HL-60 (cell line): ENCODE results near the gene LSAMP.

Source experiments
- GABPA ChIP-seq: IDR thresholded peaks from 2 replicates; pipeline ENCODE4 v1.6.1; 2012; ENCODE audit warnings: low read depth
- POLR2AphosphoS5 ChIP-seq: IDR thresholded peaks from 2 replicates; pipeline ENCODE4 v1.6.1; 2012; ENCODE audit warnings: low read depth
- SPI1 ChIP-seq: IDR thresholded peaks from 2 replicates; pipeline ENCODE4 v1.6.1; 2012; ENCODE audit warnings: low read depth, mild to moderate bottlenecking, borderline replicate concordance
- TF ChIP-seq, protein P1 (sequence below): IDR thresholded peaks from one replicate; pipeline ENCODE4 v1.5.1; 2011; ENCODE audit warnings: low read length, control low read depth, inconsistent platforms; ENCODE audit not compliant: insufficient read depth
- TF ChIP-seq, protein P2 (sequence below): IDR thresholded peaks from 2 replicates; pipeline ENCODE4 v1.6.1; 2012; ENCODE audit warnings: low read depth; ENCODE audit not compliant: insufficient replicate concordance

- no peak for TF ChIP-seq POLR2AphosphoS5
- TF ChIP-seq, protein P1, sequence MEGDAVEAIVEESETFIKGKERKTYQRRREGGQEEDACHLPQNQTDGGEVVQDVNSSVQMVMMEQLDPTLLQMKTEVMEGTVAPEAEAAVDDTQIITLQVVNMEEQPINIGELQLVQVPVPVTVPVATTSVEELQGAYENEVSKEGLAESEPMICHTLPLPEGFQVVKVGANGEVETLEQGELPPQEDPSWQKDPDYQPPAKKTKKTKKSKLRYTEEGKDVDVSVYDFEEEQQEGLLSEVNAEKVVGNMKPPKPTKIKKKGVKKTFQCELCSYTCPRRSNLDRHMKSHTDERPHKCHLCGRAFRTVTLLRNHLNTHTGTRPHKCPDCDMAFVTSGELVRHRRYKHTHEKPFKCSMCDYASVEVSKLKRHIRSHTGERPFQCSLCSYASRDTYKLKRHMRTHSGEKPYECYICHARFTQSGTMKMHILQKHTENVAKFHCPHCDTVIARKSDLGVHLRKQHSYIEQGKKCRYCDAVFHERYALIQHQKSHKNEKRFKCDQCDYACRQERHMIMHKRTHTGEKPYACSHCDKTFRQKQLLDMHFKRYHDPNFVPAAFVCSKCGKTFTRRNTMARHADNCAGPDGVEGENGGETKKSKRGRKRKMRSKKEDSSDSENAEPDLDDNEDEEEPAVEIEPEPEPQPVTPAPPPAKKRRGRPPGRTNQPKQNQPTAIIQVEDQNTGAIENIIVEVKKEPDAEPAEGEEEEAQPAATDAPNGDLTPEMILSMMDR: no peak
- TF ChIP-seq SPI1: no peak
- TF ChIP-seq, protein P2, sequence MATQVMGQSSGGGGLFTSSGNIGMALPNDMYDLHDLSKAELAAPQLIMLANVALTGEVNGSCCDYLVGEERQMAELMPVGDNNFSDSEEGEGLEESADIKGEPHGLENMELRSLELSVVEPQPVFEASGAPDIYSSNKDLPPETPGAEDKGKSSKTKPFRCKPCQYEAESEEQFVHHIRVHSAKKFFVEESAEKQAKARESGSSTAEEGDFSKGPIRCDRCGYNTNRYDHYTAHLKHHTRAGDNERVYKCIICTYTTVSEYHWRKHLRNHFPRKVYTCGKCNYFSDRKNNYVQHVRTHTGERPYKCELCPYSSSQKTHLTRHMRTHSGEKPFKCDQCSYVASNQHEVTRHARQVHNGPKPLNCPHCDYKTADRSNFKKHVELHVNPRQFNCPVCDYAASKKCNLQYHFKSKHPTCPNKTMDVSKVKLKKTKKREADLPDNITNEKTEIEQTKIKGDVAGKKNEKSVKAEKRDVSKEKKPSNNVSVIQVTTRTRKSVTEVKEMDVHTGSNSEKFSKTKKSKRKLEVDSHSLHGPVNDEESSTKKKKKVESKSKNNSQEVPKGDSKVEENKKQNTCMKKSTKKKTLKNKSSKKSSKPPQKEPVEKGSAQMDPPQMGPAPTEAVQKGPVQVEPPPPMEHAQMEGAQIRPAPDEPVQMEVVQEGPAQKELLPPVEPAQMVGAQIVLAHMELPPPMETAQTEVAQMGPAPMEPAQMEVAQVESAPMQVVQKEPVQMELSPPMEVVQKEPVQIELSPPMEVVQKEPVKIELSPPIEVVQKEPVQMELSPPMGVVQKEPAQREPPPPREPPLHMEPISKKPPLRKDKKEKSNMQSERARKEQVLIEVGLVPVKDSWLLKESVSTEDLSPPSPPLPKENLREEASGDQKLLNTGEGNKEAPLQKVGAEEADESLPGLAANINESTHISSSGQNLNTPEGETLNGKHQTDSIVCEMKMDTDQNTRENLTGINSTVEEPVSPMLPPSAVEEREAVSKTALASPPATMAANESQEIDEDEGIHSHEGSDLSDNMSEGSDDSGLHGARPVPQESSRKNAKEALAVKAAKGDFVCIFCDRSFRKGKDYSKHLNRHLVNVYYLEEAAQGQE: no peak
- TF ChIP-seq GABPA: no peak
Measured at GRCh38 chr3:116059421-116060096, 385.7 kb downstream of the LSAMP start.
